ENCODE data around the gene FCRL3.

Gene FCRL3

GRCh38 chr1:157715736-157716135 lies 15.2 kb upstream of the FCRL3 start:
- Histone ChIP-seq H3K9me3 (ENCODE audit: control insufficient read depth in 5 of 5, low read length in 5 of 5) (no peaks in the 10 kb centered on the region), H3K9ac (ENCODE audit: low read length in 5 of 5) (no peak overlapping the region), H3K27me3 (ENCODE audit: control insufficient read depth in 5 of 5, insufficient read depth in 4 of 5, low read length in 5 of 5) (no peaks in the 10 kb centered on the region), H3K4me3 (ENCODE audit: low read depth in 1 of 5, low read length in 5 of 5) (no peak overlapping the region), H3K36me3 (ENCODE audit: control insufficient read depth in 5 of 5, insufficient read depth in 5 of 5, low read length in 5 of 5) (no peaks in the 10 kb centered on the region), H3K4me1 (ENCODE audit: control insufficient read depth in 5 of 5, insufficient read depth in 5 of 5, low read length in 5 of 5) (no peaks in the 10 kb centered on the region), H3K27ac (ENCODE audit: low read depth, low read length) (no peak overlapping the region)

- Histone ChIP-seq H3K4me1 (ENCODE audit: control insufficient read depth in 5 of 5, insufficient read depth in 5 of 5, low read length in 5 of 5) (no peaks in the 10 kb centered on the region), H3K9ac (ENCODE audit: low read length in 5 of 5) (no peak overlapping the region), H3K36me3 (ENCODE audit: control insufficient read depth in 5 of 5, insufficient read depth in 5 of 5, low read length in 5 of 5) (no peaks in the 10 kb centered on the region), H3K4me3 (ENCODE audit: low read depth in 1 of 5, low read length in 5 of 5) (no peak overlapping the region), H3K27me3 (ENCODE audit: control insufficient read depth in 5 of 5, insufficient read depth in 4 of 5, low read length in 5 of 5) (no peaks in the 10 kb centered on the region), H3K27ac (ENCODE audit: low read depth, low read length) (no peak overlapping the region), H3K9me3 (ENCODE audit: control insufficient read depth in 5 of 5, low read length in 5 of 5) (no peaks in the 10 kb centered on the region)
Measured at GRCh38 chr1:157711802-157712201, 11.2 kb upstream of the FCRL3 start.

GRCh38 chr1:157704878-157705277 lies 4.3 kb upstream of the FCRL3 start:
- H3K27ac ChIP-seq (ENCODE audit: low read depth, low read length), result no peak overlapping the region
- H3K4me1 ChIP-seq (ENCODE audit: control insufficient read depth in 5 of 5, insufficient read depth in 5 of 5, low read length in 5 of 5), result no peaks in the 10 kb centered on the region
- no peaks in the 10 kb centered on the region for H3K36me3 ChIP-seq (ENCODE audit: control insufficient read depth in 5 of 5, insufficient read depth in 5 of 5, low read length in 5 of 5)
- no peak overlapping the region for H3K9ac ChIP-seq (ENCODE audit: low read length in 5 of 5)
- no peak overlapping the region for H3K4me3 ChIP-seq (ENCODE audit: low read depth in 1 of 5, low read length in 5 of 5)
- no peaks in the 10 kb centered on the region for H3K27me3 ChIP-seq (ENCODE audit: control insufficient read depth in 5 of 5, insufficient read depth in 4 of 5, low read length in 5 of 5)
- H3K9me3 ChIP-seq (ENCODE audit: control insufficient read depth in 5 of 5, low read length in 5 of 5), result no peaks in the 10 kb centered on the region

- no peak overlapping the region for H3K9ac ChIP-seq (ENCODE audit: low read length in 5 of 5)
- no peak overlapping the region for H3K4me3 ChIP-seq (ENCODE audit: low read depth in 1 of 5, low read length in 5 of 5)
- H3K27me3 ChIP-seq (ENCODE audit: control insufficient read depth in 5 of 5, insufficient read depth in 4 of 5, low read length in 5 of 5), result no peaks in the 10 kb centered on the region
- H3K27ac ChIP-seq (ENCODE audit: low read depth, low read length), result no peak overlapping the region
- no peaks in the 10 kb centered on the region for H3K9me3 ChIP-seq (ENCODE audit: control insufficient read depth in 5 of 5, low read length in 5 of 5)
- no peaks in the 10 kb centered on the region for H3K4me1 ChIP-seq (ENCODE audit: control insufficient read depth in 5 of 5, insufficient read depth in 5 of 5, low read length in 5 of 5)
- H3K36me3 ChIP-seq (ENCODE audit: control insufficient read depth in 5 of 5, insufficient read depth in 5 of 5, low read length in 5 of 5), result no peaks in the 10 kb centered on the region
Measured at GRCh38 chr1:157703981-157704380, 3.4 kb upstream of the FCRL3 start.

- H3K27me3 ChIP-seq (ENCODE audit: control insufficient read depth in 5 of 5, insufficient read depth in 4 of 5, low read length in 5 of 5), result peaks cover 0 to 6% (median 0%) of the 10 kb centered on the region in 5 donors
- H3K36me3 ChIP-seq (ENCODE audit: control insufficient read depth in 5 of 5, insufficient read depth in 5 of 5, low read length in 5 of 5), result no peaks in the 10 kb centered on the region
- H3K4me3 ChIP-seq (ENCODE audit: low read depth in 1 of 5, low read length in 5 of 5), result no peak overlapping the region
- H3K4me1 ChIP-seq (ENCODE audit: control insufficient read depth in 5 of 5, insufficient read depth in 5 of 5, low read length in 5 of 5), result no peaks in the 10 kb centered on the region
- no peak overlapping the region for H3K27ac ChIP-seq (ENCODE audit: low read depth, low read length)
- H3K9me3 ChIP-seq (ENCODE audit: control insufficient read depth in 5 of 5, low read length in 5 of 5), result no peaks in the 10 kb centered on the region
- no peak overlapping the region for H3K9ac ChIP-seq (ENCODE audit: low read length in 5 of 5)
Measured at GRCh38 chr1:157702308-157702825, 1.8 kb upstream of the FCRL3 start.

- H3K27me3 ChIP-seq (ENCODE audit: control insufficient read depth in 5 of 5, insufficient read depth in 4 of 5, low read length in 5 of 5), result peaks cover 0 to 6% (median 0%) of the 10 kb centered on the region in 5 donors
- H3K4me3 ChIP-seq (ENCODE audit: low read depth in 1 of 5, low read length in 5 of 5), result no peak overlapping the region
- H3K4me1 ChIP-seq (ENCODE audit: control insufficient read depth in 5 of 5, insufficient read depth in 5 of 5, low read length in 5 of 5), result no peaks in the 10 kb centered on the region
- no peaks in the 10 kb centered on the region for H3K36me3 ChIP-seq (ENCODE audit: control insufficient read depth in 5 of 5, insufficient read depth in 5 of 5, low read length in 5 of 5)
- no peak overlapping the region for H3K27ac ChIP-seq (ENCODE audit: low read depth, low read length)
- H3K9me3 ChIP-seq (ENCODE audit: control insufficient read depth in 5 of 5, low read length in 5 of 5), result no peaks in the 10 kb centered on the region
- no peak overlapping the region for H3K9ac ChIP-seq (ENCODE audit: low read length in 5 of 5)
Measured at GRCh38 chr1:157700305-157700704, 264 bp downstream of the FCRL3 start.

- no peak overlapping the region for H3K9ac ChIP-seq (ENCODE audit: low read length in 5 of 5)
- H3K27me3 ChIP-seq (ENCODE audit: control insufficient read depth in 5 of 5, insufficient read depth in 4 of 5, low read length in 5 of 5), result peaks cover 0 to 6% (median 0%) of the 10 kb centered on the region in 5 donors
- H3K9me3 ChIP-seq (ENCODE audit: control insufficient read depth in 5 of 5, low read length in 5 of 5), result no peaks in the 10 kb centered on the region
- no peak overlapping the region for H3K4me3 ChIP-seq (ENCODE audit: low read depth in 1 of 5, low read length in 5 of 5)
- H3K36me3 ChIP-seq (ENCODE audit: control insufficient read depth in 5 of 5, insufficient read depth in 5 of 5, low read length in 5 of 5), result no peaks in the 10 kb centered on the region
- H3K4me1 ChIP-seq (ENCODE audit: control insufficient read depth in 5 of 5, insufficient read depth in 5 of 5, low read length in 5 of 5), result no peaks in the 10 kb centered on the region
- H3K27ac ChIP-seq (ENCODE audit: low read depth, low read length), result no peak overlapping the region
Measured at GRCh38 chr1:157697781-157698569, 2.6 kb downstream of the FCRL3 start.

GRCh38 chr1:157696966-157697628 lies 3.5 kb downstream of the FCRL3 start:
- Histone ChIP-seq H3K9ac (ENCODE audit: low read length in 5 of 5) (no peak overlapping the region), H3K27ac (ENCODE audit: low read depth, low read length) (no peak overlapping the region), H3K36me3 (ENCODE audit: control insufficient read depth in 5 of 5, insufficient read depth in 5 of 5, low read length in 5 of 5) (no peaks in the 10 kb centered on the region), H3K4me1 (ENCODE audit: control insufficient read depth in 5 of 5, insufficient read depth in 5 of 5, low read length in 5 of 5) (no peaks in the 10 kb centered on the region), H3K9me3 (ENCODE audit: control insufficient read depth in 5 of 5, low read length in 5 of 5) (no peaks in the 10 kb centered on the region), H3K27me3 (ENCODE audit: control insufficient read depth in 5 of 5, insufficient read depth in 4 of 5, low read length in 5 of 5) (peaks cover 0 to 6% (median 0%) of the 10 kb centered on the region in 5 donors), H3K4me3 (ENCODE audit: low read depth in 1 of 5, low read length in 5 of 5) (no peak overlapping the region)

- Histone ChIP-seq H3K9me3 (ENCODE audit: control insufficient read depth in 5 of 5, low read length in 5 of 5) (no peaks in the 10 kb centered on the region), H3K4me3 (ENCODE audit: low read depth in 1 of 5, low read length in 5 of 5) (no peak overlapping the region), H3K27ac (ENCODE audit: low read depth, low read length) (no peak overlapping the region), H3K9ac (ENCODE audit: low read length in 5 of 5) (no peak overlapping the region), H3K27me3 (ENCODE audit: control insufficient read depth in 5 of 5, insufficient read depth in 4 of 5, low read length in 5 of 5) (peaks cover 0 to 6% (median 0%) of the 10 kb centered on the region in 5 donors), H3K4me1 (ENCODE audit: control insufficient read depth in 5 of 5, insufficient read depth in 5 of 5, low read length in 5 of 5) (no peaks in the 10 kb centered on the region), H3K36me3 (ENCODE audit: control insufficient read depth in 5 of 5, insufficient read depth in 5 of 5, low read length in 5 of 5) (no peaks in the 10 kb centered on the region)
Measured at GRCh38 chr1:157695417-157695816, 5.2 kb downstream of the FCRL3 start.

- no peaks in the 10 kb centered on the region for H3K9me3 ChIP-seq (ENCODE audit: control insufficient read depth in 5 of 5, low read length in 5 of 5)
- H3K9ac ChIP-seq (ENCODE audit: low read length in 5 of 5), result no peak overlapping the region
- H3K4me3 ChIP-seq (ENCODE audit: low read depth in 1 of 5, low read length in 5 of 5), result no peak overlapping the region
- H3K36me3 ChIP-seq (ENCODE audit: control insufficient read depth in 5 of 5, insufficient read depth in 5 of 5, low read length in 5 of 5), result no peaks in the 10 kb centered on the region
- no peaks in the 10 kb centered on the region for H3K27me3 ChIP-seq (ENCODE audit: control insufficient read depth in 5 of 5, insufficient read depth in 4 of 5, low read length in 5 of 5)
- no peaks in the 10 kb centered on the region for H3K4me1 ChIP-seq (ENCODE audit: control insufficient read depth in 5 of 5, insufficient read depth in 5 of 5, low read length in 5 of 5)
- H3K27ac ChIP-seq (ENCODE audit: low read depth, low read length), result no peak overlapping the region
Measured at GRCh38 chr1:157691285-157691920, 9.2 kb downstream of the FCRL3 start.
